GM21786 (cell line): ENCODE data around the gene CMAS.
"Not testable (repeated sequence)": the region's sequence is repeated elsewhere in the genome, so short reads cannot be mapped to it uniquely, and the experiment has no call there.

Experiments
- ATAC-seq: cut with Tn5 transposase; IDR thresholded peaks from one replicate; pipeline ENCODE4 v1.9.1; 2021; ENCODE audit not compliant: unreplicated experiment

The CMAS gene

GRCh38 chr12:22046968-22047390, 961 bp downstream of the CMAS start:
- no peak for ATAC-seq

GRCh38 chr12:22047494-22047893, 1.5 kb downstream of the CMAS start:
- no peak for ATAC-seq

DNA sequence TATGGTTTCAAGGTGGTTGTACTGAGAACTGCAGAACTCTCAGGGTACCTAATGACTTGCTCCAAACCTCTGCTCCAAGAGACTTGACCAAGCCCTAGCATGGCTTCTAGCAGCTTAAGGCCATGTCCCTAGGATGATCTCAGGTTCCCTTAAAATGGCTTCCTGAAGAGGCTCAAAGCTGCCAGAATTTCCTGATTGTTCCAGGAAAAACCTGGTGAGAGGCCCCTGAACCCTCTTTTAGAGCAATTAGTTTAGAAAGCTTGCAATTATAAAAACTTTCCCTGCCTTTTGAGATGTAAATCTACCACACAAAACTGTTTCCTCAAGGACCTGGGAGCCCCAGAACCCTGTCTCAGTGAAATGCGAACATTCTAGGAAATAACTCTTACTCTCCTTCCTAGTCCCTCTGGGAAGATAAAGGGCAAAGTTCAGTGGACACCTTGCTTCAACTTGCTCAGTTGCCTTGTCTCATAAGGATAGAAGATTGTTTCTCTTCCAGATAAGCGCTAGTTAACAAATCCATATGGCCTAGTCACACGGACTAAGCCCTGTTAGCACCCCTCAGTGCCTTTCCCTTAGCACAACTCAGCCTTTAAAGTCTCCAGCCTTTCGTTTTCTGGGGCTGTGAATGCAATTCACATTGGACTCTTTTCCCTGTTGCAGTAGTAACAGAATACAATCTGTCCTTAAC, 2.5 kb downstream of the CMAS start:
- ATAC-seq: no peak

DNA sequence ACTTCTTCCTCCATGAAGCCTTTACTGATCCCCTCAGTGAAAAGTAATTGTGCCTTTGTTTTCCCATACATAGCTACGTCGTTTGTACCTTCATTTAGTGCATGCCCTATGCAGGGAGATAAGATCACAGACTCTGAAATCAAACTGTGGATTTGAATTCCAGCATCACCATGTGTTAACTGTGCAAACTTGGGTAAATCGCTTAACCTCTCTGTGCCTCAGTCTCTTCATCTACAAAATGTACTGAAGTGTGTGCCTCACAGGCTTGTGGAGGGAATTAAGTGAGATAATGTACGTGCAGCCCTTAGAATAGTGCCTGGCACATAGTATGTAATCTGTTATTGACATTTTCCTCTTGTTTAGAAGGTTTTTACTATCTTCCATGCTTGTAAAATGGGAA, 4.1 kb downstream of the CMAS start:
- no peak for ATAC-seq

DNA sequence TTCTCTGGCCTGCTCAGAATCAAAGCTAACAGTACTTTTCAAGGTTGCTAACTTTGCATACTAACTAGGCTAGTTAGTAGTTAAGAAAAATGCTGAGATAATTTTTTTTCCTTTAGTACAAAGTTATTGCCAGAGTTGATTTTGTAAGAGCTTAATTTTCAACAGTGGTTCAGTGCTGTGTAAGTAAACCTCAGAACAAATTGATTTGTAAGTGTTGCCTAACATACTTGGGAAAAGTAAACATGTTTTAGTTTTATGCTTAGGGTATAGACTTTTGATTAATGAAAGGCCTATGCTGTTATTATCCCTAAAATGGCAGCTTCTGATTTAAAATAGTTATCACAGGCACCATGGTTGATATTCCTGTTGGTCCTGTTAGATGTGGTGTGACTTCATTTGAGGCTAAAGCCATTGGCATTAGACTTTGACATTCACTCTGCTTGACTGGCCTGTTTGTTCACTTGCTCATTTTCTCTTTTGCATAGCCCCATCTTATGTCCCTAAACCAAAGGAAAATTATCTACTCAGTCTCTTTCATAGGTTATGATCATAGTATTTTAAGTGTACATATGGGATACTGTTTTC, 5.2 kb downstream of the CMAS start:
- ATAC-seq: no peak

DNA sequence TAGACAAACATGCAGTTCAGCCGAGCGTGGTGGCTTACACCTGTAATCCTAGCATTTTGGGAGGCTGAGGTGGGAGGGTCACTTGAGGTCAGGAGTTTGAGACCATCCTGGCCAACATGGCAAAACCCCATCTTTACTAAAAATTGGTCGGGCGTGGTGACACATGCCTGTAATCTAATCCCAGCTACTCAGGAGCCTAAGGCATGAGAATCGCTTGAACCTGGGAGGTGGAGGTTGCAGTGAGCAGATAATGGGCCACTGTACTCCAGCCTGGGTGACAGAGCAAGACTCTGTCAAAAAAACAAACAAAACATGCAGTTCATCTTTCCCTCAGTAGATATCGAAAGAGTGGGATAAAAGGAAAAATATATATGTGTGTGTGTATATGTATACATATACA, 7.0 kb downstream of the CMAS start:
- not testable (repeated sequence) for ATAC-seq

DNA sequence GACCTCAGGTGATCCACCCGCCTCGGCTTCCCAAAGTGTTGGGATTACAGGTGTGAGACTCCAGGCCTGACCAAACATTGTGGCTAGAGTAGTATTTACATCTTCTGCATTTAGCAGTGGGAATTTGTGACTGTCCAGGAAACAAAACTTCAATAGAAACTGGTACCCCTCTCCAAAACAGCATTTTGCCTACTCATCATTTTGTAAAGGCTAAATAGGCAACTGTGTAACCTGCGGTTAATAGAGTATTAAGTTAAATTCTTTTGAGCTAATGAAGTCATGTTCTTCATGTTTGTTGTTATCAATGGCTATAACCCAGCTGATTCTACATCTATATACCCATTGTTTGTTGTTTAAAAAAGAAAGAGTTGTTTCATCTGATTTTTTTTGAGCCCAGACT, 8.1 kb downstream of the CMAS start:
- no peak for ATAC-seq

GRCh38 chr12:22056607-22057006, 10.6 kb downstream of the CMAS start:
- no peak for ATAC-seq

DNA sequence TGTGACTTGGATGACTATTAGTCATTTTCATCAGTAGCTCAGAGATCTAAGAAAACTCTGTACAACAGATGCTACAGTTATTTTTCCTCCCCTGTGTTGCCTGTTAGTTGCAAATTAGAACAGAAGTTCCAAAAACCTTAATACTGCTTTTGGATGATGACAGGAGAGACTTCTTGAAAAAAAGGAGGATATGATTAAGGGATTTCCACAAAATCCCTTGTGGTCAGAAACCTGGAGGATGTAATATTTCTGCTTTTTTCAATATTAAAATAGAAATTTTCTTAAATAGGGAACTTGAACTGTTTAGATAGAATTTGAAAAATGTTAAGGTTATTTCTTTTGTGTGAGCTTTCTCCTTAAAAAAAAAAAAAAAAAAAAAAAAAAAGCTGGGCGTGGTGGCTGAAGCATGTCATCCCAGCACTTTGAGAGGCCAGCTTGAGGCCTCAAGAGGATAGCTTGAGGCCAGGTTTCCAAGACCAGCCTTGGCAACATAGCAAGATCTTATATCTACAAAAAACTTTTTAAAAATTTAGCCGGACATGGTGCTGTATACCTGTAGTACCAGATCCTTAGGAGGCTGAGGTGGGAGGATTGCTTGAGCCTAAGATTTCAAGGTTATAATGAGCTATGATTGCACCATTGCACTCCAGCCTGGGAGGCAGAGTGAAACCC, 14.1 kb downstream of the CMAS start:
- ATAC-seq: no peak

- no peak for ATAC-seq
These were observed 18.9 kb downstream of the CMAS start for GRCh38 chr12:22064968-22065367.

DNA sequence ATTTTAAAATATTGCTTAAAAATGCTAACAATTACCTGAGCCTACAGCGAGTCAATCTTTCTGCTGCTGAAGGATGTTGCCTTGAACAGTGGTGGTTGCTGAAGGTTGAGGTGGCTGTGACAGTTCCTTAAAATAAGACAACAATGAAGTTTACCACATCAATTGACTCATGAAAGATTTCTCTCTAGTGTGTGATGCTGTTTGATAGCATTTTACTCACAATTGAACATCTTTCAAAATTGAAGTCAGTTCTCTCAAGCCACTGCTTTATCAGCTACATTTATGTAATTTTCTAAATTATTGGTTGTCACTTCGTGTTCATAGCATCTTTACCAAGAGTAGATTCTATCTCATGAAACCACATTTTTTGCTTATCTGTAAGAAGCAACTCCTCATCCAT, 20.3 kb downstream of the CMAS start:
- ATAC-seq: no peak

- no peak for ATAC-seq
These were observed 23.8 kb downstream of the CMAS start for GRCh38 chr12:22069851-22070250.

GRCh38 chr12:22082190-22082701, 36.2 kb downstream of the CMAS start:
- no peak for ATAC-seq

DNA sequence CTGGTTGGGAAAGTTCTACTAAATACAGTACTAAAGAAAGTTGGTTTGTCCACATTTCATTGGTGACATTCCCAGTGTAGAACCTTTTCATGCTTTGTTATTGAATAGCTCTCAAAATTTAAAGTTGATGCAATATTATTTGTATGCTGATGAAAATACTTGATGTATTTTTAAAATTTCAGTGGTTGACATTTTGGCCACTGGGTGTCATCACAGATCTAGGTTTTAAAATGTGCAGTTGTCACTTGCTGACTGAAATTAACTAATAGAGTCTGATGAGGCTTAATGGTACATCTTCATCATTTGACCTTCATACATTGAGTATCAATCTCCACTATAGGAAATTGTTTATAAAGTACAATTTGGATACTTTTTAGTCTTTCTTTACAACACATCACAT, 37.1 kb downstream of the CMAS start:
- ATAC-seq: no peak

- ATAC-seq: no peak
These were observed 38.8 kb downstream of the CMAS start for GRCh38 chr12:22084852-22085251.

DNA sequence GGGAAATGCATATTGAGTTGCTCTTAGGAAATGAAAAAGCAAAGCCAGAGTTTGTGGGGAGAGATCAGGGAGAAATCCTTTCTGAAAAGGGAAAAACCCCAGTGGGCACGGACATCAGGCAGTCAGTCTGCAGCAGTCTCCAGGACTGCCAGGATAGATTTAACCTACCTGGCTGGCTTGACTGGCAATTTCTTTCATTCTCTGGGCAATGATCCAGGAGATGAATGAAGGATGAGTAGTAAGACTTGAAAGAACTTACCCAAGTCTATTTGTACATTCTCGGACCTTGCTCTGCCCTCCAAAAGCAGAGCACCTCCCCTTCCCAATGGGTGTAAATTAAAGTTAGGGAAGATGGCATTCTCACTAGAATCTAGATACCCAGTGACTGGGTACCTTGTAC, 42.9 kb downstream of the CMAS start:
- ATAC-seq: no peak

GRCh38 chr12:22089486-22089885, 43.5 kb downstream of the CMAS start:
- ATAC-seq: no peak

DNA sequence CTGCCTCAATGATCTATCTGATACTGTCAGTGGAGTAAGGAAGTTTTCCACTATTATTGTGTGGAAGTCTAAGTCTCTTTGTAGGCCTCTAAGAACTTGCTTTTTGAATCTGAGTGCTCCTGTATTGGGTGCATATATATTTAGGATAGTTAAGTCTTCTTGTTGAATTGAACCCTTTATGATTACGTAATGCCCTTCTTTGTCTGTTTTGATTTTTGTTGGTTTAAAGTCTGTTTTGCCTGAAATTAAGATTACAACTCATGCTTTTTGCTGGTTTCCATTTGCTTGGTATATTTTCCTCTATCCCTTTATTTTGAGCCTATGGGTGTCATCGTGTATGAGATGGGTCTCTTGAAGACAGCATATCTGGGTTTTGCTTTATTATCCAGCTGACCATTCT, 53.0 kb downstream of the CMAS start:
- ATAC-seq: not testable (repeated sequence)

DNA sequence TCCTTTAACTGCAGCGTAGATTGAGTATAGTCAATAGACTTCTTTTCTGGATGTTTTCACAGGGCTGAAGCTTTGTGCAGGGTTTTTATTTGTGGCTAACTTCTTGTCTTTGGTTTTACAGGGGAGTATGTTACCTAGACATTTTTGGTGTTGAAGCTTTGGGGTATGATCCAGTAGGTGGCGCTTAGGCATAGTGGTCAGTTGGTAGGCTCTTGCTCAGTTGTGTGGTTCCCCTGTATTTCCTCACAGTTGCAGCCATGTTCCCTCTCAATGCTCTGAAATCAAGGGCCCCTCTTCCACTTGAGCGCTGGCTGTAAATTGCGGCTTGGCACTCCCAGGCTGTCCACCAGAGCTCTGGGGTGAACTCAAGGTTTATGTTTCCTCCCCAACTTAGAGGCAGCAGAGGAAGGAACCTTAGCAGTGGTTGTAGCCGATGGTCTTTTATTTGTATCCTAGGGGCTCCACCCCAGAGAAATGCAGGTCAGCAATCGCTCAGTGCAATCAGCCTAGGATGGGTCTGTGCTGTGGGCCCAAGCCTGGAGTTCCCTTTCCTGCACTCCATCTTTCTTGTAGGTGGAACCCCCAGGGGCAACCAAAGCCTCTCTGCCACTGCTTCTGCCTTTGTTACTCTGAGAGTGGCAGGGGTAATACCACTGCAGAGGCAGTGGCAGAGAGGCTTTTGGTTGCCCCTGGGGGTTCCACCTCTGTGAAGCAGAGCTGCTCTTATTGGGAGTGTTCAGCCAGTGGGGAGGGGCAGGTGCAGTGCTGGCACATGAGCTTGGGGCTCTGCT, 55.1 kb downstream of the CMAS start:
- ATAC-seq: peak; percentile 65

- peak; percentile 47 for ATAC-seq
These were observed 55.8 kb downstream of the CMAS start for GRCh38 chr12:22101749-22102243.

- no peak for ATAC-seq
These were observed 57.4 kb downstream of the CMAS start for GRCh38 chr12:22103418-22103817.
